DMS53 treated with DMSO at 0.1 percent for 48 hours (cell line): ENCODE data around the gene MAPK8IP3.

Experiments
- DNase-seq: peaks from one replicate; lab custom pipeline; 2025; ENCODE audit not compliant: unreplicated experiment; lab: John Stamatoyannopoulos, UW

MAPK8IP3 gene

GRCh38 chr16:1772908-1773702 lies 67.1 kb downstream of the MAPK8IP3 start, which contains the start of gene MRPS34:
Gene MRPS34 (minus strand): TSS chr16:1773134. CDS start chr16:1773119, 15 bp downstream.
- DNase-seq = peak; percentile 29

GRCh38 chr16:1773703-1774447 lies 67.9 kb downstream of the MAPK8IP3 start:
- no peak for DNase-seq

DNA sequence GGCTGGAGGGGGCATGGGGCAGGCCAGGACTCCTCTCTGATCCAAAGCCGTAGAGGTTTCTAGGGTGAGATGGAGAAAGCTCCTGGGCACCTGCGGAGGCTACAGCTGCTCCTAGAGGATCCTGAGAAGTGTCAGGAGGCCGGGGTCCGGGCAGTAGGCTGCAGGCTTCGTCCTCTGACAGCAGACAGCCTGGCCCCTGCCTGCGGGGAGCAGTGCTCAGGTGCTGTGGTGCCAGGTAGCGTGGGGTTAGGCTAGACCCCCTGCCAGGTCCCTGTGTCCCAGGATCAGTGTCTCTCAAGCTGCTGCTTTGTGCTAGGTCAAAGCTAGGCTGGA lies 68.4 kb downstream of the MAPK8IP3 start:
- DNase-seq = no peak

- no peak for DNase-seq
Measured at GRCh38 chr16:1775006-1775845, 69.2 kb downstream of the MAPK8IP3 start.

DNA sequence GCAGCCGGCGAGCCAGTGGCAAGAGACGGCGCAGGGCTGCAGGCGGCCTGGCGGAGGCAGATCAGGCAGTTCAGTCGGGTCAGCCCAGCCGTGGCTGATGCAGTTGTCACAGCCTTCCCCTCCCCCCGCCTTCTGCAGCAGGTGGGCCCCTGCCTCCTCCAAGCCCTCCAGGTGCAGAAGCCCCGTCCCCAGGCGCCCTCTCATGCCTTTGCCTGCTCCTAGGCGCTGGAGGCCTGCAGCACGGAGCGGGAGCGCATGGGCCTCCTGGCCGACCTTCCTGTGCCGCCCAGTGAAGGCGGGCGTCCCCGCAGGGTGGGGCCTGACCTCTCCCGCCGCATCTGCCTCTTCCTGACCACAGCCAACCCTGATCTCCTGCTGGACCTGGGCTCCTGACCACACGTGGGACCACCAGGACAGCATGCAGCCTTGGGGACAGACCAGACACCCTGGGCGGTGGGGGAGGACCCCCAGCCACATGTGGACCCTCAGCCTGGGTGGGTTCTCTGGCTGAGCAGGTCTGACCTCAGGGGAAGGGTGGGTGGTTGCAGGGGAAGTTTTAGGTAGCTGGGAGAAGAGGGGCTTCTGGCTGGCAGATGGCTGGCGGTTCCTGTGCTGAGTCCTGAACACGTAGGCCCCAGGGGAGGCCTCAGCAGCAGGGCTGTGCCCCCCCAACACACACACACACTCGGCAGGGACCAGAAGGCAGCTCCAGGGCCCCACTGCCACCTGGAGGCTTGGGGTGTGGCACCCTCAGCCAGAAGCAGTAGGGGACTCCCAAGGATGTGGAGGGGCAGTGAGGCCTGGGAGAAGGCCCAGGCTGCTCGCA lies 70.1 kb downstream of the MAPK8IP3 start:
- no peak for DNase-seq

- no peak for DNase-seq
Measured at GRCh38 chr16:1776672-1776955, 70.6 kb downstream of the MAPK8IP3 start.

GRCh38 chr16:1776991-1777374 lies 71.0 kb downstream of the MAPK8IP3 start:
- no peak for DNase-seq

- DNase-seq = no peak
Measured at GRCh38 chr16:1777375-1778199, 71.6 kb downstream of the MAPK8IP3 start.

- no peak for DNase-seq
Measured at GRCh38 chr16:1778200-1779179, 72.5 kb downstream of the MAPK8IP3 start.

- DNase-seq = no peak
Measured at GRCh38 chr16:1779234-1779701, 73.3 kb downstream of the MAPK8IP3 start.

DNA sequence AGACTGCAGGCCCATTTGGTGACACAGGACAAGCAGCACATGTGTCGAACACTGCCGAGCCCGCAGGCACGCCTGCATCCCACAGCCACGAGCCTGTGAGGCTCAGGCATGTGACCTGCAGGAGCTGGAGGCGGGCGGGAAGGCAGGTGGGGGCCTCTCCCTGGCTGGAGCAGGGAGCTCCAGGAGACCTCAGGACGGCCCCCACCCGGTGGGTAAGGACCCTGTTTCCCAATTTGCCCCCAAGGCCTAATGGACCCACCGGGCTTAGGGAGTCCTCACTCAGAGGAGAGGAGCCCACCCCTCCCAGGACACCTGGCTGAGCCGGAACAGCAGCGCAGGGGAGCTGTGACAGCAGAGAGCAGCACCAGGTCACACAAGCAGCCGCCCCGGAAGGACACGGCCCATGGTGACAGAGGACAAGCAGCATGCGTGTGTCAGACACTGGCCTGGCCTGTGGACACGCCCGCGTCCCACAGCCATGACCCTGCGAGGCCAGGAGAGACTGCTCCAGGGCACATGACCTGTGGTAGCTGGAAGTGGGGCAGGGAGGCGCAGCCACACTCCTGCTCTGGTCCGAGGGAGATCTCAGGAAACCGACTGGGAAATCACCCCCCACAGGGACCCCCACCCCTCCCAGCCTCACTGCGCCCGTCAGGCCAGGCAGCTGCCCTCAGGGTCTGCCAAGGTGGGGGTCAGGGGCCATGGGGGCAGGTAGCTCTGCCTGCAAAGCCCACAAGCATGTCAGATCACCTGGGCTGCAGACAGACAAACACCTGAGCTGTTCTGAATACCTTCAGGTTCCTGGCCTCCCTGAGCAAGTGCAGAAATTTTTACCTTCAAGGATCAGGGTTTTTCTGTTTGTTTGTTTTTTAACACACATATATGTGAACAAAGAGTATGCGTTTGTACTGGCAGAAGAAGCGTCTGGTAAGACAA lies 74.0 kb downstream of the MAPK8IP3 start:
- no peak for DNase-seq

GRCh38 chr16:1780677-1781072 lies 74.7 kb downstream of the MAPK8IP3 start:
- DNase-seq = no peak

- no peak for DNase-seq
Measured at GRCh38 chr16:1781254-1781653, 75.3 kb downstream of the MAPK8IP3 start.

DNA sequence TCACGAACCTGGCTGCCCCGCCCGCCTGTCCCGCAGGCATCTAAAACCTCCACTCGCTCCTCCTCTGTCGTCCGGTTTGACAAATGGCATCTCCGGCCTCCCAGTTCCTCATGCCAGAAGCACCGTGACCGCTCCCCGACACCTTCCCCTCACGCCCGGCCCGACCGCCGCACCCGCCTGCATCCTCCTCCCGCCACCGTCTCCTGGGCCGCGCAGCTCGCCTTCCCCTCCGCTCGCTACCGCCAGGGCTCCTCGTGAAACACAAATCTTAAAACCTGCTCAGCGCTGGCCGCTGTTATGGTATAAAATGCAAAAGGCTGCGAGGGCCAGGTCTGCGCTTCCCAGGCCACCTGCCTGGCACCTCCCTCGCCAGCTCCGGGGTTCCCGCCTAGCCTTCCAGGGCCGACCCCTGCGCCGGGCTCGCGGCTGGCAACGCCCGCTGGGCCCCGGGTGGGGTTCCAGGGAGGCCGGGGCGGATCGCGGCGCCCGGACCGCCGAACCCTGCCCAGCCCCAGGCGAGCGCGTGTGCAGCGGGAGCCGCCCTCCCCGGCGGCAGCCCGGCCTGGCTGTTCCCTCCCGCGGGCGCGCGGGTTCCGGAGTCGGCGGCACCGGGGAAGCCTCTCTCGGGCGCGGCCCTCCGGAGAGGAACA lies 75.9 kb downstream of the MAPK8IP3 start:
- DNase-seq = no peak

DNA sequence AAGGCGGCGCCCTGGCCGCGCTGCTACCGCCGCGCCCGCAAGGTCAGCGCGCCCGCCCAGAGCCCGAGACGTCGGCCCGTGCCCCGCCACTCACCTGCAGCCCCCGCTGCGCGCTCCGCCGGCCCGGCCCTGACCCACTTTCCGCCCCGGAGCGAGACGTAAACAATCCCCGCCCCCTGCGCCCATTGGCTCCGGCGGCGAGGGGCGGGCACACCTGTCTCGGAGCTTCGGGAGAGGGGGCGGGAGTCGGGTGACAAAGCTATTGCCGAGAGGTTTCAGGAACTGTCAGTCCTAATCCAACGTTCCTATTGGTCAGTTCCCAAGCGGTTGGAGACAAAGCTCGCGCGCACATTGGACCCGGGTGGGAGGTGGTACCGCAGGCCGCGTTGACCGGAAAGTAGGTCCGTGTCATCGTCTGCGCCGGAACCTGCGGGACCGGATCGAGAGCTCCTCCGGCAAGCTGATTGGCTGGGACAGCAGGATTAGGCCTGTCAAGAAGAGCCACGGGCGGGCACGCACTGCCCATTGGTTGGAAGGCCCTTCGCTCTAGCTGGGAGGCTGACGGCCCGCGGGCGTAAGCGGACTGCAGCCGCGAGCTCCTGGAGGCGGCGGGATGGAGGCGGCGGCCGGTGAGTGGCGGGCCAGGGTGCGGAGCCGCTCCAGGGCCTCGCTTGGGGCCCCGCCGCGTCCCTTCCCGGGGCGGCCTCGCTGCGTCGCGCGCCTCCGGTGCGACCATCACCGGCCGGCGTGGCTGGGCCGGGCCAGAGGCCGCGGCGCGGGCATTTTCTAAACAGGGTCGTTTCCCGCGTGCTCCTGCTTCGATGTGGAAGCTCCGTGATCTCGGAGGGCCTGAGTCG lies 76.6 kb downstream of the MAPK8IP3 start, which contains the start of the genes NUBP2 and SPSB3:
Gene NUBP2 (plus strand): TSS at position 553 of the 857 bp plus-strand sequence. CDS start 61 bp downstream, at position 614.
Gene SPSB3 (minus strand): TSS at position 164 of the 857 bp plus-strand sequence. CDS start 1,088 bp downstream, outside the sequence.
- peak; percentile 97 for DNase-seq
